Loucy (cell line): Measurements from ENCODE around the gene SND1.

ENCODE experiments used
- EZH2phosphoT487 ChIP-seq: fragments of 200-600 bp; IDR thresholded peaks from 2 replicates; pipeline ENCODE4 v1.6.1; 2018; ENCODE audit warnings: antibody characterized with exemption, mild to moderate bottlenecking, moderate library complexity, borderline replicate concordance
- TF ChIP-seq, protein P1 (sequence below): fragments of 200-600 bp; sonication (generic); conservative IDR thresholded peaks from 2 replicates; pipeline ENCODE4 v1.5.1; 2014; ENCODE audit warnings: mild to moderate bottlenecking, antibody characterized with exemption, low read length

DNA sequence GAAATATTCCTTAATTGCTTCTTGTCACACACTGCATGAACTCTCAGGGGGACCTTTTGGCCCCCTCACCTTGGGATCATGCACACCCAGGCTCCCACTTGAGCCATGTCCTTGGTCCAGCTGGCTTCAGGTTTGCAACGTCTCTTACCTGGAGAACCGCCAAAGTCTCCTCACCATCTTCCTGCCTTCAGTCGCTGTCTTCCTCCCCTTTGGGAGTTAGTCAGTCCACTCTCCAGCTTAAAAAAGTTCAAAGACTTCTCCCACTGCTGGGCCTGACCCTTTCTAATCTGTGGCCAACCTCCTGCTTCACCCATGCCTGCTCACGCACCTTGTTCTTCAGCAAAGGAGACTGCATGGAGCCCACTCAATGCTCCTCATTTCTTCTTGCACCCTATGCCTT lies 461.8 kb downstream of the SND1 start:
- TF ChIP-seq, protein P1, sequence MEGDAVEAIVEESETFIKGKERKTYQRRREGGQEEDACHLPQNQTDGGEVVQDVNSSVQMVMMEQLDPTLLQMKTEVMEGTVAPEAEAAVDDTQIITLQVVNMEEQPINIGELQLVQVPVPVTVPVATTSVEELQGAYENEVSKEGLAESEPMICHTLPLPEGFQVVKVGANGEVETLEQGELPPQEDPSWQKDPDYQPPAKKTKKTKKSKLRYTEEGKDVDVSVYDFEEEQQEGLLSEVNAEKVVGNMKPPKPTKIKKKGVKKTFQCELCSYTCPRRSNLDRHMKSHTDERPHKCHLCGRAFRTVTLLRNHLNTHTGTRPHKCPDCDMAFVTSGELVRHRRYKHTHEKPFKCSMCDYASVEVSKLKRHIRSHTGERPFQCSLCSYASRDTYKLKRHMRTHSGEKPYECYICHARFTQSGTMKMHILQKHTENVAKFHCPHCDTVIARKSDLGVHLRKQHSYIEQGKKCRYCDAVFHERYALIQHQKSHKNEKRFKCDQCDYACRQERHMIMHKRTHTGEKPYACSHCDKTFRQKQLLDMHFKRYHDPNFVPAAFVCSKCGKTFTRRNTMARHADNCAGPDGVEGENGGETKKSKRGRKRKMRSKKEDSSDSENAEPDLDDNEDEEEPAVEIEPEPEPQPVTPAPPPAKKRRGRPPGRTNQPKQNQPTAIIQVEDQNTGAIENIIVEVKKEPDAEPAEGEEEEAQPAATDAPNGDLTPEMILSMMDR, result no peak
- TF ChIP-seq EZH2phosphoT487, result no peak
